HG03520 (cell line): ENCODE data around the gene IMPG1.

Source experiments
- ATAC-seq: cut with Tn5 transposase; IDR thresholded peaks from one replicate; pipeline ENCODE4 v1.9.1; 2021; ENCODE audit warnings: mild to moderate bottlenecking, moderate library complexity; ENCODE audit not compliant: unreplicated experiment

Gene IMPG1, protein sequence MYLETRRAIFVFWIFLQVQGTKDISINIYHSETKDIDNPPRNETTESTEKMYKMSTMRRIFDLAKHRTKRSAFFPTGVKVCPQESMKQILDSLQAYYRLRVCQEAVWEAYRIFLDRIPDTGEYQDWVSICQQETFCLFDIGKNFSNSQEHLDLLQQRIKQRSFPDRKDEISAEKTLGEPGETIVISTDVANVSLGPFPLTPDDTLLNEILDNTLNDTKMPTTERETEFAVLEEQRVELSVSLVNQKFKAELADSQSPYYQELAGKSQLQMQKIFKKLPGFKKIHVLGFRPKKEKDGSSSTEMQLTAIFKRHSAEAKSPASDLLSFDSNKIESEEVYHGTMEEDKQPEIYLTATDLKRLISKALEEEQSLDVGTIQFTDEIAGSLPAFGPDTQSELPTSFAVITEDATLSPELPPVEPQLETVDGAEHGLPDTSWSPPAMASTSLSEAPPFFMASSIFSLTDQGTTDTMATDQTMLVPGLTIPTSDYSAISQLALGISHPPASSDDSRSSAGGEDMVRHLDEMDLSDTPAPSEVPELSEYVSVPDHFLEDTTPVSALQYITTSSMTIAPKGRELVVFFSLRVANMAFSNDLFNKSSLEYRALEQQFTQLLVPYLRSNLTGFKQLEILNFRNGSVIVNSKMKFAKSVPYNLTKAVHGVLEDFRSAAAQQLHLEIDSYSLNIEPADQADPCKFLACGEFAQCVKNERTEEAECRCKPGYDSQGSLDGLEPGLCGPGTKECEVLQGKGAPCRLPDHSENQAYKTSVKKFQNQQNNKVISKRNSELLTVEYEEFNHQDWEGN

DNA sequence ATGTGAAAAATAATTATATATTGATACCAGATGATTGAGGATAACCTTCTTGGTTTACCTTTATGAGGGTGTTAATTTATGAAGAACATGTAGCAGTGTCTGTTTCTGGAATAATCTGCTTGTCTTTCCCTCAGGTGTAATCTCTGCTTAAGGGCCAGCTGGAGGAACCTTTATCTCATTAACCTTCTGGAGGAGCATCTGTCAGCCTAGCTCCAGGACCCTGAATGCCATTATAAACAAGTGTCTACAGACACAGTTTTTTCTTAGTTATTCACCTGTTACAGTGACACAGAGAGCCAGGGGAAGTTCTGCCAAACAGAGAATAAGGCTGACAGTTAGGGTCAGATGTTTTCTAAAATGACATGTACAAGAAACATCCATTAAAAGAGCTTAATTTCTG is at the start of gene IMPG1:
TSS of gene IMPG1 (minus strand) at position 101 of the 400 bp plus-strand sequence. CDS start 174 bp downstream, outside the sequence.
- ATAC-seq: no peak

DNA sequence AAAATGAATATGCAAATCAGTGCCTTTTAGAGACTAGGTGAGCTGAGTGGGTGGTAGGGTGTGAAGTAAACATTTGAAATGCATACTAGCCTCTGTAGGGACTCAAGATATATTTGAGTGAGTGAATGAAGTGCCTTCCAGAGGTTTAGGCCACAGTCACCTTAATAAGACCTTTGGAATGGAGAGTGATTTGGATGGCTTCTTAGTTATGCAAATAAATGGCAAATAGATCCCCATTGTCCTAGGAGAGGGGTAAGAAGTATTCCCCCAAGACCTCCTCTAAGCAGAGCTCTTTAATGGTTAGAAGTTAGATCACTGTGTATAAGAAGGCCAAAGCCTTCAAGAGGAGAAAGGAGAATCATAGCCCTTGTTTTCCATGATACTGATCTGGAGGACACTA is 47.8 kb upstream of the IMPG1 start:
- ATAC-seq: no peak

DNA sequence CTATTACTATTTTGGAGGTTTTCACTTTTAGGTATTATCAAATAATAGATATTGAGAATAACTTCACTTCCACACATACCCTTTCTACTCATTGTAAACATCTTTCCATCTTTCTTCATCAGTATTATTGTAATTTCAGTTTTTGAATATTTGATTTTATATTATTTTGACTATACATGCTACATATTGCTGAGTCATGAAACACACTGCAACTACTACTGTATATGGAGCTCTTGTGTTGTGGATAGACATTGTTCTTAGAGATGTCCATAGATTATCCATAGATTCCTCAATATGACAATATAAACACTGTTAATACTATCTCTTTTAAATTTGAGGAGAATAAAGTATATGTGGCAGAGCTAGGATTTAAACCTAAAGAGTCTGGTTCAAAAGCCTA is 819 bp upstream of the IMPG1 start:
- ATAC-seq: no peak

DNA sequence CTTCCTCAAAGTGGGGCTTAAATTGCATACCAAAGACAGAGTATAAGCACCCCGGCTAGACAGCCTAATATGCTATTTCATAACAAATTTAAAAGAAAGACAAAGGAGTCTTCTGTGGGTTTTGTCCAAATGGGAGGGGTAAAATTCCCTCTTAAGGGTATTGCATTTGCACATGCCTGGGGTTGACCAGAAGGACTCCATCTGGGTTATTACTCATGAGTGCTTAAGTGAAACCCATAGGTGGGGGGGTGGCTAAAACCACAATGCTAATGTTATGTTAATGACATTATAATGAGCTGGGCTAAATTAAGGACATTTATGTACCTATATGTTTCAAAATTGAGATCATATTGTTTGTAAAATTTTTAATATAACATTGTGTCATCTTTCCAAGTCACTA is 15.0 kb downstream of the IMPG1 start:
- ATAC-seq: no peak

DNA sequence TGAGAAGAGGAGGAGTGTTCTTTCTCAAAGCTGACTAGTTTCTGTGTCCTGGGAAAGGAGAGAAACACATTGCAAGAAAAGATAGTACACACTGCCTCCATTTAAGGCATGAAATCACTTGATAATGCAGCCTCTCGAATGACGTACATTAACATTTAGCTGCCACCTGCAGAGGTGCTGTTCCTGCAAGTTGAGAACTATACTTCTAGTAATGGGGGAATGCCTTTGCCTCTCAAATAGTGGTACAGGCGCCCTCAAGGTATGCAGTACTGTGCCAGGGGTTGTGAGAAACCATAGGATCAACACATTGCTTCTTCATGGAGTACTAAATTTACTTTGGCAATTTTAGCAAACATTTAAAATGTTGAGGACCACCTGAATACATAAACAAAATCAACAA is 20.1 kb downstream of the IMPG1 start:
- ATAC-seq: no peak

DNA sequence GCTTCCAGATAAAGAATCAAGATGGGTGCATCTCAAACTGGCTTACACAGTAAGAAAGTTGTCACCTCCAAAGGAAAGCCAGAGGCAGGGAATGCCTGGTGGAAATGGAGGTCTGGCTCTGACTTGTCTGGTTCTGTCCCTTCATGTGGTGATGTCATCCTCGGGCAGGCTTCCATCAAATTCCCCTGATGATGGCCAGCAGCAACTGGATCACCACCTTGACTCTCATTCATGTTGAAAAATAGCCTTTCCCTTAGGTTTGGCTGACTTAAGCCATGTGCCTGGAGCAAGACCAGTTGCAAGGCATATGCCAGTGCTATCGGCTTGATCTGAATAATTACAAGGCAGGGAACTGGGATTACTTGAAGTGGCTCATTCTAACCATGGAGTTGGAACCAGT is 28.8 kb downstream of the IMPG1 start:
- ATAC-seq: no peak

DNA sequence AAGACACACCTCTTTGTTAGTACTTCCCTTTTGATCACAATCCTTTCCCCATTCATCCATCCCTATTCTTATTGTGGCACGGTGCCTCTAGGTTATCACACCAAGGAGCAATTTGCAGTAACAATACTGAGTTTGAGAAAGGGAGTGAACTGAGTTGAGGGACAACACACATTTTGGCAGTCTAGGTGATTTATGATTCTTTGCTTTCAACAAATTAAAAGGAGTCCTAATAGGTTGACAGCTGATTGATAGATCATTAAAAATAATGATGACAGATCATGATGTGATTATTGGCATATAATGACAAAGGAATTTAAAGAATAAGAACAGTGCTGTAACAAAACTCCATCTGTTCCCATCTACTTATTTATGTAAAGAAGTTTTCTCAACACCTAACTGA is 36.7 kb downstream of the IMPG1 start:
- ATAC-seq: no peak

DNA sequence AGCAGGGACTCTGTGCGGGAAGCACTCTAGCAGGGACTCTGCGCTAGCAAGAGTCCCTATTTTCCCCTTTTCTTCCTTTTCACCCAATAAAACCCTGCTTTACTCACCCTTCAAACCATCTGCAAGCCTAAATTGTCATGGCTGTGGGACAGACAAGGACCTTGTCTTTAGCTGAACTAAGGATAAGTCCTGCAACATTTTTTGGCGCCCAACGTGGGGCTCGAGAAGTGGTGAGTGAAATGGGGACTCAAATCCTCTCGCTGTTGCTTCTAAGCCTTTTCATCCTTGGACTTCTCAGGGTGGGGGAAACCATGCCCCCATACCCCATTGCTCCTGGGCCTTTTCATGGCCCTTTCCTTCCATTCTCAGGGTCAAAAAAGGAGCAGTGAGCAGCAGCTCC is 46.4 kb downstream of the IMPG1 start:
- ATAC-seq: no peak

DNA sequence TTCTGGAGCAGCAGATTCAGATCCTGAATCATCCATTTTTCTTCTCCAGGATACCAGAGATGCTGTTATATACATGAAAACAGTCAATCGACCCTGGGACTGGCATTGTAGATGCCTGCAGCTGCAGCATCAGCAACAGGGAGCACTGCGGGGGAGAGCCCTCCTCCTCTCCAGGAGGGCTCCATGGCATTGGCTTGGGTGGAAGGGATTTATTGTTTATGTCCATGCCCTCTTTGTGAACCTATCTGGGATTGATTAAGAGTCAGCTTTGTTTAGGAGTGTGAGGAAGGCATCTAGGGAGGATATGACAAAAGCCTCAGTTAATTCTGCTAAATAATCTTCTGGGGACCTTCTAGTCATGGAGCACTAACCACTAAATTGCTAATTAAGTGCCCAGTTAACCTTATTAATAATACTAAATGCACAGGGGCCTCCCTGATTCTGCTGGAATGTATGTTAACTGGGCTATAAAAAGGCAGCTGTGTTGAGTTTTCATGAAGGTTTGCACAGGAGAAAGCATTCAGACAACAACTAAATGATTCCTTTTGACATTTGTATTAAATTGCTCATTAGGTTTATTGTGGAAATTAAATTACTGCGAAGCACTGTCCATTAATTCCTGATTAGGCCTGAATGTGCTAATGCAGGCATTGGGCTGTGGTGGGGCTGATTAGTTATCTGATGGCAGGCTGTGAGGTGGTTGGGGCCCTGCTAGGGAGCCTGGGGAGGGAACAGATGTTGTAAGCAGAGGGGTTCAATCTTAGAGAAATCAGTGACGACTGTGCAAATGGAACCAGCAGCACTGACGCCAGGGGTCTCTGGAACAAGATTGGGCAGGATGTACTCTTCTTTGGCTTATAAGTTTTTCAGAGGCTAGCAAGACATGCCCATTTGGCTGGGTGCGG is 57.6 kb downstream of the IMPG1 start:
- ATAC-seq: no peak

DNA sequence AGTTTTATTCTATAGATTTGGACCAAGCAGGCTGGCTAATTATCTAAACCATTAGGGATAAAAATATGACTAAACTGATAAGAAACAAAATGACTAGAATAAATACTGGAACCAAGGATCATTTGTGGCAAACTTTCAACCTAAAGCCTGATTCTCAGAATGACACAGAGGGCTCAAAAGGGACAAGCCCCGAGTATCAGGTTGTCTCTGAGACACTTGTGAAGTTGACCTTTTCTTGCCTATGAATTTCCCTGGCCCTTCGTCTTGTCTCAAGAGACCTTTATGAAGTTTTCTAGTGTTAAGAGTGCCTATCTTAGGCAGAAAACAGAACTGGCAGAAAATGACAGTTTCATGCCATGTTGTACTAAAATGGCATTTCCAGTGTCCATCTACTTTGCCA is 68.3 kb downstream of the IMPG1 start:
- ATAC-seq: peak; percentile 44

DNA sequence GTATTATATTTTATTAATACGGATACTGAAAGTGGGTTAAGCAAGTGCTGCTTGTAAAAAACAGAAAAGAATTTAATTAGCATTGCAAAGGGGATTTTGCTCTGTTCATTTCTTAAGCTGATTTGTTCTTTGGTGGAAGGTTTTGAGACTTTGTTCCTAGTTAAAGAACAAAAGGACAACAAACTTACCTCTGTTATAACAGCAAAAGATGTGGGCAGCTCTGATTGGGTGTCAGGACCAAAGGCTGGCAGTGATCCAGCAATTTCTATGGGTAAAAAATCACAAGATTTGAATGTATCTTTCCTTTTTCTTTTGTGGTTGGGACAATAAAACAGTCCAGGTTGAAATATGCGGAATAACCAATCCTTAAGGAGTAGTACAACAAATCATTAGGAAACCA is 68.8 kb downstream of the IMPG1 start:
- ATAC-seq: no peak

DNA sequence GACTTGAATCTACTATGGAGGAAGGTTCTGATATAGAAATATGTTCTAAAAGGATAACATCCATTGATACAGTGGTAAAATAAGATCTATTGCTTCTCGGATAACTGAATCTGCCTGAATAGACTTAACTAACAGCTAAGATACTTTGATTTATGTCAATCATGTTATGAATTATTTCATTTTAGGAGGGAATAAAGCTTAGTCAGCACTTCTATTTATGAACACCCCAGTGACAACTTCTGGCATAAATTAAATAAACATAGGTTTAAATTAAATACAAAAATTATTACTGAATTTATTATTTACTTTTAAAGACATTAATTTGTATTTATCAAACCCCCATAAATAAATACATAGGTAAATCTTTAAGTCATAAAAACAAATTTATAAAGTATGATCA is 69.3 kb downstream of the IMPG1 start:
- ATAC-seq: no peak

DNA sequence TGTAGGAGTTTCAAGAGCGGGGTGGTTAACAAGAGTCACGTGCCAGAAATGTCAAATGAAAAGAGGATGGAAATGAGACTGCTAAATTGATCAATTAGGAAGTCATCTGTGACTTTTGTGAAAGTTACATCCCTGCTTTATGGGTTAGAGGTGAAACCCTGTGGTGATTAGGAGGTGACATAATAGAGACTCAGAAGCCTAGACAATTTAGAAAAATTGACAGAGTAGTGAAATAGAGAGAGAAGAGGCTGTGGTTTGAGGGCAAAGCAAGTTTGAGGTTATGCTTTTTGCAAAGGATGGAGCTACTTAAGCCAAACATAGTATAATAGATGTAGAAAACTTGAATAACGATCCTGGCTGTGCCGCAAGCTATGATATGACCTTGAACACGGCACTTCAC is 71.8 kb downstream of the IMPG1 start:
- no peak for ATAC-seq

DNA sequence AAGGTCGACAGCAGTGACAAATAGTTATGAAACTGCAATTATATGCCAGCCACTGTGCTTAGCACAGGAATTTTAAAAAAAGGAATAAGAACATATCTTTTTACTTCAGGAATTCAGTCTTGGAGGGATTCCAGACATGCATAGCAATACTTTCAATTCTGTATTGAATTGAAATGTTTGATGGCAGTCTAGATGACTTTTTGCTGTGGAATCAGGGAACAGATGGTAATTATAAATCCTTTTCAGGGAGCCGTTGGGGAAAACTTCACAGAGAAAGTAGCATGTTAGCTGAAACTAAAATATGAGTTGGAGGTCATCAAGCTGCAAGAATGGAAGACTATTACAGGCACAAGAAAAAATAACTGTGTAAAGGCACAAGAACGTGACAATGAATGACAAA is 74.8 kb downstream of the IMPG1 start:
- ATAC-seq: no peak

DNA sequence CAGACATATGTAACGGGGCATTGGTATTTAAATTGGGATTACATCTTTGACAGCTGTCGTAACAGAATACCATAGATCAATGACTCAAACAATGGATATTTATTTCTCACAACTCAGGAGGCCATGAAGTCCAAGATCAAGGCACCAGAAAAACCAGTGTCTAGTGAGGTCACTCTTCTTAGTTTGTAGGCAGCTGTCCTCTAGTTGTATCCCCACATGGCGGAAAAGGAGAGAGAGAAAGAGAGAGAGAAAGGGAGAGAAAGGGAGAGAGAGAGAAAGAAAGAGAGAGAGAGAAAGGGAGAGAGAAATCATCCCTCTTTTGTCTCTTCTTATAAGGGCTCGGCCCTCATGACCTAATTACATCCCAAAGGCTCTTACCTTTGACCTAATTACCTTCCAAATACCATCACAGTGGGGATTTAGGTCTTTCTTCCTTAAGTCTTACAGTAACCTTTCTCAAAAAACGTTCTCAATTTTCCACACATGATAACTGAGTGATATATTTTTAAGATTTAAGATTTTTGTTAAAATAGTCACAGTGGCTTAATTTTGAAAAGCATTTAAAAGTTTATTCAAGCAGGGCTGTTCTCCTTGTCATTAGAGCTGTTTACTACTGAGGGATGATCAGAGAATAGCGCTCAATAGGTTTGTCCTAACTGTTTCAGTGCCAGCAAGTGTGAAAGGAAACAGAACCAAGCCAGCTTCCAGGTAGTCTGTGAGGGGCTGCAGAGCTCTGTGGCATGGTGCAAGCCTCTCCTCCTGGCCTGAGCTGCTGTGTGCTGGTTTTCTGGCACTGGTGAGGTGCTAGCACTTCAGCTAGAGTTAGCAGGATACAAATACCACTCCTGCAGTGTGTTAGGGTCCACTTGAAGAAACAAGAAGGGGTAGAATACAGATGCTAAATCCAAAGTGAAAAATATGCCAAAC is 79.0 kb downstream of the IMPG1 start:
- ATAC-seq: no peak

DNA sequence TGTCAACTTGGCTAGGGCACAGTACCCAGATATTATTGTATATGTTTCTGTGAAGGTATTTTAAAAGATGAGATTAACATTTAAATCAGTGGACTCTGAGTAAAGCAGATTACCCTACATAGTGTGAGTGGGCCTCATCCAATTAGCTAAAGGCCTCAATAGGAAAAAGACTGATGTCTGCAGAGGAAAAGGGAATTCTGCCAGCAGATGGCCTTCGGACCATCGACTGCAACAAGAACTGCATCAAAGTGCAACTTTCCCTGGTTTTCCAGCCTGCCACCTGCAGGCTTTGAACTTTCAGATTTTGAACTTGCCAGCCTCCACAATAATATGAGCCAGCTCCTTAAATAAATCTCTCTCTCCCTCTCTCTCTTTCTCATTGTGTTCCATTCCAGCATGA is 80.5 kb downstream of the IMPG1 start:
- ATAC-seq: no peak

DNA sequence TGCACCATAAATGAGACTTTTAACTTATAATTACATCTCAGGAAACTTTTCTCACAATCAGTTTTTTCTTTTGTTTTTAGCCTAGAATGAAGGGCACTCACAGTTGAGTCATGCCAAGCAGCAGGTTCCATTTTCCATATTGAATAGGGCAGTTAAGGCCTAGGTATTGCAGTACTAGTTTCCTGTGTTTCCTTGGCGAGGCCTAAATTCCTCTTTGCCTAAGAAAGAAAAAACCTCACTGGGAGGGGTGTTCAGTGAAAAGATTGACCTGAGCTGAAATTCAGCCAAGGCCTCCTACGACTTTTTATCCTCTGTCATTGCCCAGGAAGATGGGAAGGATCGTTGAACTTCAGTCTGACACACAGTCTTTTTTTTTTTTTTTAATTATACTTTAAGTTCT is 85.5 kb downstream of the IMPG1 start:
- no peak for ATAC-seq

DNA sequence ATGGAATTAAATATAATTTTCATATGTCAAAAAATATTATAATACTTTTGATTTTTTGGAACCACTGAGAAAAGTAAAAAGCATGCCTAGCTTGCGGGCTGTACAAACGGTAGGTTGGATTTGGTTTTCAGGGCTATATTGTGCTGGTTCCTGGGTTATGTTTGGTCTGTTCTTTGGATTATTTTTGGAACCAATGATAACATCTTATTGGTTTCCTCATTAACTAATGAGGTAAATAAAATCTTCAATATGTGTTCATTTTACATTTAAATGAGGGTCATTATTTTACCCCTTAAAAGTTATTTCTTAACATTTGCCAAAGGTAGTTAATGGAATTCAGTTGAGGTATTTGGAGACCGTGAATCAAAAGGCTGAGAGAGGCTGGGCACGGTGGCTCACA is 96.6 kb downstream of the IMPG1 start:
- ATAC-seq: no peak

DNA sequence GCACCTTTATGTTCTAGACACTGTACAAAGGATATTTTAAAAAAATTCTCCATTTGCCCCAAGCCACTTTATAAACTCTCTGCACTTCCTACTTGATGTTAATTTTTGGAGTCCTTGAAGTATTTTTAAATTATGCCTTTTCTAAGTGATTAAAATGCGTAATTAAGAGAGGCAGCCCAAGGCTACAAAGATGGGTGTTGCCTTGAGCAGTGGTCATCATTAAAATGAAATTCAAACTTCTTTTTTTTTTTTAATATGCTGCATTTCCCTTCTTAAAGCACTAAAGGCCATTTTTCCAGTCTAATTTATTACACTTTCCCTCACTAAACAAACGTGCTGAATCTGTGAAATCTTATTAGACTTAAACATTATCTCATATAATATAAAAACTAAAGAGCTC is 102.4 kb downstream of the IMPG1 start:
- ATAC-seq: no peak

DNA sequence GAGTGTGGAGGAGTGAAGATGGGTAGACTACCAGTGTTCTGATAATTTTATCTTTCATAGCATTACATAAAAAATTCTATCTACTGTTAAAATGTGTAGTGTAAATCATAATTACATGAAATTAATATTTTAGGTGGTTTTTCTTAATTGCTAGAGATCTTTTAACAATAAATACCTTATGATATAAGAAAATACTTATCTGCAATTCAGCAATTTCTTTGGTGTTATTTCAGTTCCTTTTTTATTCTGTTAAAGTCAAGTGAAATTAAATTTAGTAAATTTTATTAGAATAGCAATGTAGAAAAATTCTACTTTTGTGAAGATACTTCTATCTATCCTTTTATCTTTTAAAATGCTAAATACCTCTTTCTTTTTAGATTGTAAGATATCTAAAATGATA is 104.3 kb downstream of the IMPG1 start:
- no peak for ATAC-seq
